Adrenal gland (tissue), 12 donors: ENCODE results near the gene GJA5. TPM values are rescaled to one million over a fixed set of nuclear protein-coding genes. Genes with fewer than 3 reads are reported as not detected.
"Not testable (repeated sequence)": the region's sequence is repeated elsewhere in the genome, so short reads cannot be mapped to it uniquely, and the experiment has no call there.

Source experiments
- DNase-seq, 7 donors: peaks; one replicate each; pipeline ENCODE4 v3.0.0-alpha.2; 2019 to 2020
- H3K27ac ChIP-seq, 5 donors: fragments of 200-600 bp; sonication (generic) in 4 of 5; 1 replicate in 3 of 5; 2 replicates in 2 of 5; pipeline versions ENCODE4 v1.5.1 to v1.8.0; 2016 to 2020; ENCODE audit warnings: mild to moderate bottlenecking in 1 of 5
- H3K27me3 ChIP-seq: fragments of 200-600 bp; 2 replicates; pipeline ENCODE4 v1.8.0; 2021
- H3K36me3 ChIP-seq, 2 donors: fragments of 200-600 bp; replicated peaks in 1 of 2; 1 replicate in 1 of 2; 2 replicates in 1 of 2; pipeline versions ENCODE4 v1.5.1 to v1.8.0; 2018 to 2022
- H3K4me1 ChIP-seq, 2 donors: fragments of 200-600 bp; replicated peaks in 1 of 2; 1 replicate in 1 of 2; 2 replicates in 1 of 2; pipeline versions ENCODE4 v1.5.1 to v1.8.0; 2018 to 2021
- H3K4me3 ChIP-seq, 4 donors: fragments of 200-600 bp; sonication (generic) in 3 of 4; one replicate each; pipeline ENCODE4 v1.5.1; 2016 to 2018
- H3K9me3 ChIP-seq, 3 donors: fragments of 200-600 bp; sonication (generic) in 1 of 3; replicated peaks in 1 of 3; 1 replicate in 2 of 3; 2 replicates in 1 of 3; pipeline versions ENCODE4 v1.5.1 to v1.8.0; 2016 to 2021
- CTCF ChIP-seq, 6 experiments: fragments of 450-650 bp in 4 of 6; fragments of 200-600 bp in 2 of 6; sonication (generic) in 1 of 6; IDR thresholded peaks; 1 replicate in 5 of 6; 2 replicates in 1 of 6; pipeline versions ENCODE4 v1.5.1 to v1.8.0; 2016 to 2021; ENCODE audit warnings: antibody characterized with exemption in 6 of 6, mild to moderate bottlenecking in 2 of 6, moderate library complexity in 1 of 6
- POLR2A ChIP-seq, 2 donors: fragments of 450-650 bp; IDR thresholded peaks; one replicate each; pipeline ENCODE4 v1.6.1; 2017; ENCODE audit warnings: antibody characterized with exemption in 2 of 2, mild to moderate bottlenecking in 2 of 2, moderate library complexity in 1 of 2
- WGBS, 4 donors: extraction: QIAGEN DNeasy Blood & Tissue Kit in 2 of 4; methylation state at CpG; one replicate each; pipeline versions ENCODE4 v1.1.5 to v1.1.7; 2013 to 2017; 5-methylcytosine and 5-hydroxymethylcytosine counted together
- intact Hi-C, 2 donors: fragments of 100-400 bp; cut with DNase I; formaldehyde crosslinking; loops; one replicate each; pipeline versions ENCODE4 v1.14.1 to v1.15.0; 2022 to 2023
- polyA plus RNA-seq, 3 donors: library from polyadenylated mRNA; stranded (reverse); fragments of 200-250 nt in 2 of 3; fragments of 350-450 nt in 1 of 3; fragmentation: Illumina TruSeq in 1 of 3; extraction: RNeasy Lipid Tissue Mini Kit (QIAGEN cat#74804) in 1 of 3; gene quantifications; one replicate each; pipeline ENCODE4 v1.2.3, GENCODE V29; 2013 to 2014
- total RNA-seq, 9 donors: library from RNA; depleted of rRNA in 4 of 9; stranded (reverse); fragments of >200 nt in 4 of 9; fragments of 120-200 nt in 1 of 9; fragmentation: NEBNext Ultra II Directional in 1 of 9; extraction: Animal tissue kit (Norgen Biotek cat#: 25700) in 1 of 9; gene quantifications; one replicate each; pipeline versions ENCODE4 v1.1.0 to v1.2.4, GENCODE V29; 2013 to 2023
- donor health status: healthy with polysubstance abuse.
- donor health status: Bipolar disorder and iron deficiency.
- donor health status: DM: yes; HTN: yes; CAD: no.
- donor health status: DM: no; HTN: no; CAD: no.
- donor health status: DM: no; HTN: no; CAD: no.
- donor health status: DM: yes; HTN: yes; CAD: no.

The GJA5 gene
- total and polyA plus RNA-seq, 12 donors = 1.5 to 11.6 (median 3.3) TPM

GRCh38 chr1:147738129-147738528, 22.3 kb downstream of the GJA5 start:
- Histone ChIP-seq H3K4me3 (no peak overlapping the region), H3K9me3 (no peaks in the 10 kb centered on the region), H3K36me3 (no peaks in the 10 kb centered on the region), H3K4me1 (no peaks in the 10 kb centered on the region), H3K27ac (no peak overlapping the region), H3K27me3 (no peaks in the 10 kb centered on the region)
- no peak for TF ChIP-seq POLR2A (IDR thresholded peaks at IDR 0.05)
- TF ChIP-seq CTCF (IDR thresholded peaks at IDR 0.05) = no peak
- DNase-seq = no peak
- intact Hi-C loops = no loop called here
- 92 to 100% (median 96%) methylated on average over 2 of the region's 2 CpGs for whole genome bisulfite sequencing, 4 donors

- H3K36me3 ChIP-seq = no peaks in the 10 kb centered on the region
- H3K27ac ChIP-seq = no peak overlapping the region
- H3K27me3 ChIP-seq = no peaks in the 10 kb centered on the region
- no peak for DNase-seq
- intact Hi-C loops = no loop called here
- TF ChIP-seq CTCF (IDR thresholded peaks at IDR 0.05) (no peak), POLR2A (IDR thresholded peaks at IDR 0.05) (no peak)
- no peak overlapping the region for H3K4me3 ChIP-seq
- H3K4me1 ChIP-seq = no peaks in the 10 kb centered on the region
- H3K9me3 ChIP-seq = no peaks in the 10 kb centered on the region
These were observed 23.5 kb downstream of the GJA5 start for GRCh38 chr1:147736883-147737282.

GRCh38 chr1:147735423-147735822, 25.0 kb downstream of the GJA5 start:
- Histone ChIP-seq H3K4me1 (no peaks in the 10 kb centered on the region), H3K36me3 (no peaks in the 10 kb centered on the region), H3K27me3 (no peaks in the 10 kb centered on the region), H3K27ac (no peak overlapping the region), H3K4me3 (no peak overlapping the region), H3K9me3 (no peaks in the 10 kb centered on the region)
- intact Hi-C loops = no loop called here
- WGBS, 4 donors = 92 to 100% (median 99%) methylated on average over 1 of the region's 1 CpG
- DNase-seq = no peak
- no peak for TF ChIP-seq CTCF (IDR thresholded peaks at IDR 0.05)

GRCh38 chr1:147734291-147734841, 26.0 kb downstream of the GJA5 start:
- H3K27ac ChIP-seq, H3K27me3 ChIP-seq, H3K4me3 ChIP-seq, H3K9me3 ChIP-seq, DNase-seq, intact Hi-C loops, H3K4me1 ChIP-seq, H3K36me3 ChIP-seq: not testable (repeated sequence)
- 51 to 58% (median 54%) methylated on average over 4 of the region's 4 CpGs for WGBS, 4 donors

- Histone ChIP-seq H3K36me3 (no peaks in the 10 kb centered on the region), H3K9me3 (no peaks in the 10 kb centered on the region), H3K27ac (no peak overlapping the region), H3K4me1 (no peaks in the 10 kb centered on the region), H3K27me3 (no peaks in the 10 kb centered on the region), H3K4me3 (no peak overlapping the region)
- DNase-seq = no peak
- TF ChIP-seq POLR2A (IDR thresholded peaks at IDR 0.05) (no peak), CTCF (IDR thresholded peaks at IDR 0.05) (no peak)
- WGBS, 4 donors = 88 to 95% (median 94%) methylated on average over 2 of the region's 2 CpGs
- intact Hi-C loops = no loop called here
These were observed 31.1 kb downstream of the GJA5 start for GRCh38 chr1:147729315-147729714.
